BLaER1 (cell line): ENCODE results near the gene FAM170B.

Source experiments
- H3K27ac ChIP-seq: shearing (Covaris generic); formaldehyde crosslinking; 2 replicates; pipeline ENCODE4 v1.8.1; 2022
- H3K27me3 ChIP-seq: shearing (Covaris generic); formaldehyde crosslinking; 2 replicates; pipeline ENCODE4 v1.8.1; 2022
- H3K36me3 ChIP-seq: shearing (Covaris generic); formaldehyde crosslinking; 2 replicates; pipeline ENCODE4 v1.8.1; 2022
- H3K4me1 ChIP-seq: shearing (Covaris generic); formaldehyde crosslinking; 2 replicates; pipeline ENCODE4 v1.8.1; 2022
- H3K4me2 ChIP-seq: shearing (Covaris generic); formaldehyde crosslinking; 2 replicates; pipeline ENCODE4 v1.8.1; 2022
- H3K4me3 ChIP-seq: shearing (Covaris generic); formaldehyde crosslinking; 2 replicates; pipeline ENCODE4 v1.8.1; 2022
- H3K9ac ChIP-seq: shearing (Covaris generic); formaldehyde crosslinking; 2 replicates; pipeline ENCODE4 v1.8.1; 2022
- H3K9me3 ChIP-seq: shearing (Covaris generic); formaldehyde crosslinking; 2 replicates; pipeline ENCODE4 v1.8.1; 2022
- H4K20me1 ChIP-seq: shearing (Covaris generic); formaldehyde crosslinking; 2 replicates; pipeline ENCODE4 v1.8.1; 2022
- Cebpa-rat ChIP-seq: shearing (Covaris generic); IDR thresholded peaks from 2 replicates; pipeline ENCODE4 v1.8.1; 2022

Gene FAM170B

DNA sequence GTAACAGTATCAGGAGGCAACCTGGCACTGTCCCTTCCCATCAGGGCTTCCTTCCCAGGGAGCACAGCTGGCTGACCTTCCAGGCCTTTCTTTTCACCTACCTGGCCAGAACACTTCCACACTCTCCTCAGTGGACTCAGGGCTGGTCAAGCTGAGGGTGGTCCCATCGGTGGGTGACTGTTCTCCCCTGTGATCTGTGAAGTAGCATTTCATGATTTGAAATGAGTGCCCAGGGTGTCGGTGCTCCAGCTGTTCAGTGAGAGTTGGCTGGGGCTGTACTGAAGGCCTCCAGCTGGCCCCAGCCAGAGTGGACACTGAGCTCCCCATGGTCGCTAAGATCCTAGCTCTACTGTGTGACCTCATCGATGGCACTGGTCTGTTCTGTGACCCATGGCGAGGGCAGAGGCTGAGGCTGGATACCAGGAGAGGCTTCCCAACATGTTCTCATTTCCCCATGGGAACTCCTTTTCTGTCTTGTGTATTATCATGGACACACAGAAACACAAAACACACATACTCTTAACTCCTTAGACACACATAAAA is at the start of gene FAM170B:
Gene FAM170B (minus strand): TSS at position 316 of the 543 bp plus-strand sequence. CDS start 103 bp downstream, at position 213.
- Histone ChIP-seq H3K4me1 (peaks cover 31% of the 10 kb centered on the region), H3K27ac (0 out of 2 replicates have a peak within 1 kb of the TSS, but pooled peaks have one; percentile 1), H3K4me2 (peak within 1 kb of the TSS; percentile 44), H3K4me3 (no peak within 1 kb of the TSS), H4K20me1 (no peaks in the 10 kb centered on the region), H3K27me3 (no peaks in the 10 kb centered on the region), H3K9me3 (peaks cover 15% of the 10 kb centered on the region), H3K9ac (no peak within 1 kb of the TSS), H3K36me3 (no peaks in the 10 kb centered on the region)
- TF ChIP-seq Cebpa-rat, result no peak

DNA sequence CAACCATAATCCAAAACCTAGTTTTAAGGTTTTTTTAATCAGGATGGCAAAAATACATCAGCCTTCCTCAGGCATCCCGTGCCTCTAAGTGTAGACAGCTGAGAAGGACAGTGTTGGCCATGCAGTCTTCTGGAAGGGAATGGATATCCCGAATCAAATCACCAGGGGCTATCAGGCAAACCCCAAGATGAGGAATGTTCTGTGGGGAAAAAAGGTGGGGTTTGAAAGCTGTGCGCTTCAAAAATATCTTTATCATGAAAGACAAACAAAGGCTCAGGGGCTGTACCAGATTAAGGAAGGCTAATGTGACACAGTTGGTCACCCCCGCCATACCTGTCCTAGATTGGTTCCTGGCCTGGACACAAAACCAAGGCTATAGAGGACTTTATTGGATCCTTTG is 49.0 kb upstream of the FAM170B start:
- Histone ChIP-seq H3K36me3 (no peaks in the 10 kb centered on the region), H3K4me1 (peaks cover 47% of the 10 kb centered on the region), H3K9ac (no peak overlapping the region), H3K9me3 (no peaks in the 10 kb centered on the region), H3K27ac (no peak overlapping the region), H3K27me3 (no peaks in the 10 kb centered on the region), H4K20me1 (no peaks in the 10 kb centered on the region), H3K4me3 (no peak overlapping the region), H3K4me2 (no peak overlapping the region)
- no peak for TF ChIP-seq Cebpa-rat

- TF ChIP-seq Cebpa-rat, result no peak
- Histone ChIP-seq H4K20me1 (no peaks in the 10 kb centered on the region), H3K9me3 (no peaks in the 10 kb centered on the region), H3K36me3 (no peaks in the 10 kb centered on the region), H3K4me2 (no peak overlapping the region), H3K4me1 (peaks cover 46% of the 10 kb centered on the region), H3K27ac (no peak overlapping the region), H3K27me3 (no peaks in the 10 kb centered on the region), H3K4me3 (no peak overlapping the region), H3K9ac (no peak overlapping the region)
These were observed 46.6 kb upstream of the FAM170B start for GRCh38 chr10:49180444-49180860.

DNA sequence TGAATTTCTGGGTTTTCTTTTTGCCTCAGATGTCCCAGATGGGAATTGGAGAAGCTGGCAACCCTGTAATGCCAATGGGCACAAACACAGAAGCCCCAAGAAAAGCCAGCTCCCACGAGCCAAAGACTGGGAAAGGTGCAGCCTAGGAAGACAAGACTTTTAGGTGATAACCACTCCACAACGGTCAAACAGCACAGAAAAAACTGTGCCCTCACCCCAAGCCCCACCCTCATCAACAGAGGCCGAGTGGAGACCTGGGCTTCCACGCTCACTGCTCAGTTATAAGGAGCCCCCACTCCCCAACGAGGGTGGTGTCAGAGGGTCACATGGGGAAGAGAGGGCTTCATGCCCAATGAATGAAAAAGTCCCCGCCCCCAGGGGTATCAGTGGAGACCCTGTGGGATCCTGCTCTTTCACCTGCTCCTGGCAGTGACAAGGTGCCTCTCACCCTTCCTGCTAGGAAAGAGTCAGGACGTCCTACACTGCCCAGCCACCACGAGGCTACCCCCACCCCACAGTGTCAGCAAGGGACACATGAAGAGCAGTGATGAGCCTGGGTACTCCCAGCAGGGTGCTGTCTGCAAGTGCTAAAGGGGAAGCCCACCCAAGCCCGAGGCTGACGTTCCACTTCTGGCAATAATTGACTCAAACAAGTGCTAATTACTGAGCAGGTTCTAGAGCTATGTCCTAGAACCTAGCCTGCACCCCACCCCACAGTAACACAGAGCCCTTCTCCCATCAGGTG is 46.0 kb upstream of the FAM170B start:
- no peak overlapping the region for H3K9ac ChIP-seq
- H4K20me1 ChIP-seq, result no peaks in the 10 kb centered on the region
- no peak overlapping the region for H3K4me3 ChIP-seq
- no peaks in the 10 kb centered on the region for H3K27me3 ChIP-seq
- no peaks in the 10 kb centered on the region for H3K9me3 ChIP-seq
- no peak overlapping the region for H3K27ac ChIP-seq
- H3K4me1 ChIP-seq, result peaks cover 44% of the 10 kb centered on the region
- TF ChIP-seq Cebpa-rat, result no peak
- no peak overlapping the region for H3K4me2 ChIP-seq
- no peaks in the 10 kb centered on the region for H3K36me3 ChIP-seq

- no peaks in the 10 kb centered on the region for H3K36me3 ChIP-seq
- H3K27me3 ChIP-seq, result no peaks in the 10 kb centered on the region
- no peak for TF ChIP-seq Cebpa-rat
- peaks cover 44% of the 10 kb centered on the region for H3K4me1 ChIP-seq
- no peaks in the 10 kb centered on the region for H3K9me3 ChIP-seq
- H3K9ac ChIP-seq, result no peak overlapping the region
- no peak overlapping the region for H3K4me3 ChIP-seq
- H4K20me1 ChIP-seq, result no peaks in the 10 kb centered on the region
- peak overlapping the region; percentile 1; the same call in 1 of the 2 replicates for H3K4me2 ChIP-seq
- no peak overlapping the region for H3K27ac ChIP-seq
These were observed 45.0 kb upstream of the FAM170B start for GRCh38 chr10:49178489-49179471.

DNA sequence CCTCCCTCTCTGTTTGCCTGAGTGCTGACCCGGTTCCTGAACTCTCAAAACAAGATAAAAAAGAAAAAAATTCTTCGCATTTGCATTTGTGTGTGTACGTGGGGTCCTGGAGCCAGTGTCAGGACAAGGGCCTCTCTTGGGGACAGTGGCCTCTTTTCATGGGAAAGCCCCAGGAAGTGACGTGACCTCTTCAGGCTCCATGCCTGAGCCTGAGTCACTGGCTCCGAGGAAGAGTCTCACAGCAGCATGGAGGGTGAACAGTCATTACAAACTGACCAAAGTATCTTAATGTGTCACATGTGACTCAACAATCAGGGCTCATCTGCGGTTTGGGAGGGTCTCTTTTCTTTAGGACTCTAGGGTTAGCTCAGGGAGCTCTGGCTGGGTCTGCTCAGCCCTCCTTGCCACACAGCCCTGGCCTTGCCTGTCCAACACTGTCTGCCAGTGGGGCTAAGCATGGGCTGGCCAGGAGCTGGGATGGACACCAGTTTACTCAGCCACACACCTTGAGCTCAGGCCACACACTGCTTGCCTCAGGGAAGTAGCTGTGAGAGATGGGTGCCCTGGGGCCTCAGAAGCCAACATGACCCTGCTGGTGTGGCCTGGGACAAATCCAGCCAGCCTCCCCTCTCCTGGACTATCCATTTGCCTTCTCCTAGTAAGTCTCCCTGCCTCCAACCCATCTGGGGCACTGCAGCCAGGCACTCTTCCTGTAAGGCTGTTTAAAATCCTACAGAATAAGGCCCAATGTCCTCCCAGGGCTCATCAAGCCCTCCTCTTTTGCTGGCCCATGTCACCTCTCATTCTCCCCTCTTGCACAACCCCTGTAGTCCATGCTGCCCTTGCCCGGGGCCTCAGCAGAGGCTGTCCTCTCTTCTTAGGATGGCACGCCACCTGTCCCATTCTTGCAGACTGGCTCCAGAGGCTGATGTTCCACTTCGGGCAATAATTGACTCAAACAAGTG is 43.9 kb upstream of the FAM170B start:
- Histone ChIP-seq H3K4me1 (peaks cover 47% of the 10 kb centered on the region), H3K4me3 (no peak overlapping the region), H3K27ac (0 out of 2 replicates have a peak overlapping the region, but pooled peaks have one; percentile 14), H3K9me3 (no peaks in the 10 kb centered on the region), H4K20me1 (no peaks in the 10 kb centered on the region), H3K27me3 (no peaks in the 10 kb centered on the region), H3K4me2 (peak overlapping the region; percentile 42), H3K9ac (no peak overlapping the region), H3K36me3 (no peaks in the 10 kb centered on the region)
- TF ChIP-seq Cebpa-rat, result no peak

DNA sequence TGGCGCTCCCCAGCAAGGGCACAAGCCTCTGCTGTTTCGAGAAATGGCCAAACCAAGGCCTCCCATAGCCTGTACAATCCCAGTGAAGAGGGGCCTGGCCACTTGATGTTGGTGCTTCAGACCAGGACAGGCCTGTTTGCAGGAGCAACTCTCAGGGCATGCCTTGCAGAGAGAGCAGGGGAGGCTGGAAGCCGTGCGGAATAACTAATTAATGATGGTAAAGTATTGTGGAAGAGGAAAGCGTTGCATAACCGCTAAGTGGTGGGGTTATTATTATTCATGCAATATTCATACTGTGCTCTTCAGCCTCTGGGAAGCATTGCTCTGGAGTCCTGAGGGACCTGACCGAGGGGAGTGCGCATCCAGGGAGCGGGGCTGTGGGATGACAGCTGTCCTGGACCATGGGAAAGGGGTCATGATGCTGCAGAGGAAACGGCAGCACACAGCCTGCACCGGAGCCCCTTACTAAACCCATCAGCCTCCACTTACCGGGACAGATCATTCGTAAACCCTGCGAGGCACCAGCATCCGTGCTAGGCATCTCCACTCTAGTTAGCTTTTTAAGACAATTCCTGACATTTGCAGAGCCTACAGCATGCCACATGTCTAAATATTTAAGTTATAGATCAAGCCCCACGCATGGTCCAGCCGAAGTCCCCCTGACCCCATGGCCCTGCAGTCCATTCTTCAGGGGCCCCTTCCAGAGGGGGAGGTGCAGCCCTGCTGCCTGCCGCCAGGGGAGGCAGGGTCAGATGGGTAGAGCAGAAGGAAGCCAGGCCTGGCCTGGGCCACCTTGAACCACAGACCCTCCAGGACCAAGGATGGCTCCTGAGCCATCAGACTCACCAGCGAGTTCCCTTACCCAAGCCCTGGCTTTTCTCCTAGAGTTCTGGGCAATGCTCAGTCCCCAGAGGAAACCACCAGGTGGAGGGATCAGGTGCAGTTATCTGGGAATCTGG is 42.8 kb upstream of the FAM170B start:
- Histone ChIP-seq H3K4me2 (peak overlapping the region; percentile 42), H3K27me3 (no peaks in the 10 kb centered on the region), H3K9me3 (no peaks in the 10 kb centered on the region), H3K4me3 (no peak overlapping the region), H4K20me1 (no peaks in the 10 kb centered on the region), H3K9ac (no peak overlapping the region), H3K27ac (no peak overlapping the region), H3K4me1 (peaks cover 57% of the 10 kb centered on the region), H3K36me3 (no peaks in the 10 kb centered on the region)
- TF ChIP-seq Cebpa-rat, result no peak
